HepG2 (cell line): ENCODE results near the gene RABGAP1L. TPM values are rescaled to one million over a fixed set of nuclear protein-coding genes. Genes with fewer than 3 reads are reported as not detected.

Experiments
- CEBPG ChIP-seq: IDR thresholded peaks from 2 replicates; pipeline ENCODE4 v1.6.1; 2016
- EP300 ChIP-seq, 3 experiments: sonication (generic) in 1 of 3; formaldehyde crosslinking in 1 of 3; IDR thresholded peaks; 2 replicates each; pipeline versions ENCODE4 v1.5.1 to v1.6.1; 2011 to 2020; ENCODE audit warnings: low read depth in 2 of 3, low read length in 2 of 3, borderline replicate concordance in 1 of 3, improper control_type of control experiment in 1 of 3, mild to moderate bottlenecking in 1 of 3, missing genetic modification reagents in 1 of 3, moderate library complexity in 1 of 3
- ERF ChIP-seq: IDR thresholded peaks from 2 replicates; pipeline ENCODE4 v1.6.1; 2018; ENCODE audit warnings: missing biosample characterization, missing genetic modification reagents
- ETV5 ChIP-seq: IDR thresholded peaks from 2 replicates; pipeline ENCODE4 v1.6.1; 2018; ENCODE audit warnings: missing biosample characterization, missing genetic modification reagents, inconsistent platforms, borderline replicate concordance
- FOXA1 ChIP-seq, 2 experiments: fragments of 450-650 bp in 1 of 2; sonication (generic) in 1 of 2; formaldehyde crosslinking in 1 of 2; IDR thresholded peaks; 2 replicates each; pipeline versions ENCODE4 v1.4.0 to v1.6.1; 2016 to 2020; ENCODE audit warnings: missing genetic modification reagents in 1 of 2
- GTF2F1 ChIP-seq: fragments of 150-350 bp; IDR thresholded peaks from 2 replicates; pipeline ENCODE4 v1.6.1; 2014; ENCODE audit warnings: low read length
- KLF16 ChIP-seq, 2 experiments: sonication (generic) in 1 of 2; formaldehyde crosslinking in 1 of 2; IDR thresholded peaks; 2 replicates each; pipeline versions ENCODE4 v1.6.1 to v1.8.0; 2016 to 2023; ENCODE audit warnings: missing genetic modification reagents in 2 of 2, missing compliant biosample characterization in 1 of 2
- MIER3 ChIP-seq: IDR thresholded peaks from 2 replicates; pipeline ENCODE4 v1.6.1; 2016; ENCODE audit warnings: missing compliant biosample characterization, borderline replicate concordance
- NFE2L2 ChIP-seq: fragments of 150-350 bp; IDR thresholded peaks from 2 replicates; pipeline ENCODE4 v1.6.1; 2014; ENCODE audit warnings: low read length
- POGZ ChIP-seq: sonication (generic); formaldehyde crosslinking; IDR thresholded peaks from 2 replicates; pipeline ENCODE4 v1.4.0; 2020; ENCODE audit warnings: mild to moderate bottlenecking, missing genetic modification reagents
- SALL1 ChIP-seq: sonication (generic); formaldehyde crosslinking; IDR thresholded peaks from 2 replicates; pipeline ENCODE4 v1.8.0; 2022; ENCODE audit warnings: mild to moderate bottlenecking, missing genetic modification reagents
- SAP130 ChIP-seq: IDR thresholded peaks from 2 replicates; pipeline ENCODE4 v1.6.1; 2016; ENCODE audit warnings: low read depth
- SKI ChIP-seq: fragments of 450-650 bp; IDR thresholded peaks from one replicate; pipeline ENCODE4 v1.6.1; 2018; ENCODE audit warnings: mild to moderate bottlenecking; ENCODE audit not compliant: partially characterized antibody
- SMAD9 ChIP-seq: sonication (generic); formaldehyde crosslinking; IDR thresholded peaks from 2 replicates; pipeline ENCODE4 v1.5.1; 2020; ENCODE audit warnings: mild to moderate bottlenecking, missing genetic modification reagents
- TBX2 ChIP-seq: sonication (generic); formaldehyde crosslinking; IDR thresholded peaks from 2 replicates; pipeline ENCODE4 v1.5.0; 2020; ENCODE audit warnings: missing genetic modification reagents, mild to moderate bottlenecking, borderline replicate concordance
- ZNF124 ChIP-seq: sonication (generic); formaldehyde crosslinking; IDR thresholded peaks from 2 replicates; pipeline ENCODE4 v1.4.0; 2020; ENCODE audit warnings: missing genetic modification reagents
- ZNF547 ChIP-seq: sonication (generic); formaldehyde crosslinking; IDR thresholded peaks from 2 replicates; pipeline ENCODE4 v1.5.1; 2020; ENCODE audit warnings: mild to moderate bottlenecking, missing genetic modification reagents
- ZNF878 ChIP-seq: sonication (generic); formaldehyde crosslinking; IDR thresholded peaks from 2 replicates; pipeline ENCODE4 v1.8.1; 2023; ENCODE audit warnings: mild to moderate bottlenecking, missing genetic modification reagents, moderate library complexity
- polyA plus RNA-seq, 8 experiments: library from polyadenylated mRNA; depleted of rRNA in 3 of 8; stranded (reverse) in 7 of 8; unstranded in 1 of 8; fragments of >200 nt; fragmentation: Illumina TruSeq in 4 of 8; extraction: Trizol in 4 of 8; gene quantifications; 2 replicates each; pipeline versions ENCODE4 v1.2.1 to v1.2.3, GENCODE V29; 2011 to 2016; ENCODE audit warnings: low read depth in 4 of 8, missing spikeins in 1 of 8, mixed read lengths in 1 of 8; ENCODE audit not compliant: insufficient read depth in 1 of 8
- total RNA-seq, 5 experiments: library from RNA; depleted of rRNA; stranded (reverse); fragments of >200 nt; fragmentation: Illumina TruSeq; extraction: Trizol; gene quantifications; 2 replicates each; pipeline ENCODE4 v1.2.3, GENCODE V29; 2016; ENCODE audit warnings: low read depth in 1 of 5
- TF ChIP-seq, protein P1 (sequence below): IDR thresholded peaks from 2 replicates; pipeline ENCODE4 v1.6.1; 2016; ENCODE audit warnings: missing compliant biosample characterization, missing genetic modification reagents, borderline replicate concordance
- TF ChIP-seq, protein P2 (sequence below): IDR thresholded peaks from 2 replicates; pipeline ENCODE4 v1.6.1; 2016; ENCODE audit warnings: low read depth, borderline replicate concordance
- TF ChIP-seq, protein P3 (sequence below): sonication (generic); formaldehyde crosslinking; IDR thresholded peaks from 2 replicates; pipeline ENCODE4 v1.4.0; 2020; ENCODE audit warnings: missing genetic modification reagents
- TF ChIP-seq, protein P4 (sequence below): sonication (generic); formaldehyde crosslinking; conservative IDR thresholded peaks from 2 replicates; pipeline ENCODE4 v1.4.0; 2020; ENCODE audit warnings: missing genetic modification reagents

Gene RABGAP1L
- total and polyA plus RNA-seq, 2 of the 13 experiments (the other 11 are each of a cell fraction or from before 2014, with no cell fraction given) = 7.9 to 22.6 TPM

DNA sequence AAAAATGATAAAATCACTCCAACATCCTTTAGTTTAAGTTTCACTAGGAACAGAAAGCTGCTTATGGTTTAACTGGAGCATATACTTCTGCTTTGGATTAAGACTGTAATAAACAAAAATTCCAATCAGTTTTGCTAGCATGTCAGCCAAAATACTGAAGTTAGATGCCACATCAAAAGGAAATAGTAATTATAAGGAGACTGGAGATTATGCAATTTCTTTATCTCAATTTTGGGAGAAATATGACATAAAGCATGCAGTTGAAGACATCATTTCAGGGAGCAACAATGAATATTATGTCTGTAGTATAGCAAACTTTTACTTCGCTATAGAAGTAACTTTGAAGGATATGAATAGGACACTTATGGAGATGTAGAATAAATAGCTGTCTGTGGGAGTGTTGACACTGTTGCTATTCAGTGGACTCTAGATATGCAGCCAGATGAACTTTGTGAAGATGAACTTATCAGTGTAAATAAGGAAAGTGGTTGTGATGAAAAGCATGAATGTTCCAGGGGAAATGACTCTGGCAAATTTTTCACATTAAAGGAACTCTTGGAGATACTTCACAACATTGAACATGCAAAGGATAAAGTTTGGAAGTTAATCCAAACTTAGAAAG lies 107.8 kb downstream of the RABGAP1L start (continued):
- TF ChIP-seq EP300 (IDR thresholded peaks at IDR 0.05; ENCODE audit: low read depth in 2 of 2, low read length in 2 of 2) (peak; percentile 47 to 95; a peak in 3 of 4 replicates), EP300 (CRISPR knock-in tag; IDR thresholded peaks at IDR 0.05; ENCODE audit: borderline replicate concordance) (peak; percentile 90), FOXA1 (IDR thresholded peaks at IDR 0.05) (peak; percentile 93), FOXA1 (CRISPR knock-in tag; IDR thresholded peaks at IDR 0.05) (peak; percentile 98), GTF2F1 (no peak), TBX2 (CRISPR knock-in tag) (peak; percentile 83), ZNF124 (CRISPR knock-in tag) (no peak), ETV5 (CRISPR knock-in tag) (peak; percentile 76; the same call in 1 of the 2 replicates), SAP130 (peak; percentile 73), SKI (peak; percentile 82), CEBPG (CRISPR knock-in tag) (peak; percentile 69), SMAD9 (CRISPR knock-in tag) (no peak), ERF (CRISPR knock-in tag) (peak; percentile 58; the same call in 1 of the 2 replicates), KLF16 (CRISPR knock-in tag; IDR thresholded peaks at IDR 0.05) (no peak), SALL1 (peak; percentile 77; the same call in 1 of the 2 replicates), MIER3 (peak; percentile 84), POGZ (peak; percentile 54; the same call in 1 of the 2 replicates), NFE2L2 (peak; percentile 35; the same call in 1 of the 2 replicates), ZNF878 (peak; percentile 41; the same call in 1 of the 2 replicates), ZNF547 (no peak)
- TF ChIP-seq, protein P1, sequence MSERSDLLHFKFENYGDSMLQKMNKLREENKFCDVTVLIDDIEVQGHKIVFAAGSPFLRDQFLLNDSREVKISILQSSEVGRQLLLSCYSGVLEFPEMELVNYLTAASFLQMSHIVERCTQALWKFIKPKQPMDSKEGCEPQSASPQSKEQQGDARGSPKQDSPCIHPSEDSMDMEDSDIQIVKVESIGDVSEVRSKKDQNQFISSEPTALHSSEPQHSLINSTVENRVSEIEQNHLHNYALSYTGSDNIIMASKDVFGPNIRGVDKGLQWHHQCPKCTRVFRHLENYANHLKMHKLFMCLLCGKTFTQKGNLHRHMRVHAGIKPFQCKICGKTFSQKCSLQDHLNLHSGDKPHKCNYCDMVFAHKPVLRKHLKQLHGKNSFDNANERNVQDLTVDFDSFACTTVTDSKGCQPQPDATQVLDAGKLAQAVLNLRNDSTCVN (CRISPR knock-in tag) = no peak
- TF ChIP-seq, protein P2, sequence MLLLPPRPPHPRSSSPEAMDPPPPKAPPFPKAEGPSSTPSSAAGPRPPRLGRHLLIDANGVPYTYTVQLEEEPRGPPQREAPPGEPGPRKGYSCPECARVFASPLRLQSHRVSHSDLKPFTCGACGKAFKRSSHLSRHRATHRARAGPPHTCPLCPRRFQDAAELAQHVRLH (CRISPR knock-in tag) = no peak
- TF ChIP-seq, protein P3, sequence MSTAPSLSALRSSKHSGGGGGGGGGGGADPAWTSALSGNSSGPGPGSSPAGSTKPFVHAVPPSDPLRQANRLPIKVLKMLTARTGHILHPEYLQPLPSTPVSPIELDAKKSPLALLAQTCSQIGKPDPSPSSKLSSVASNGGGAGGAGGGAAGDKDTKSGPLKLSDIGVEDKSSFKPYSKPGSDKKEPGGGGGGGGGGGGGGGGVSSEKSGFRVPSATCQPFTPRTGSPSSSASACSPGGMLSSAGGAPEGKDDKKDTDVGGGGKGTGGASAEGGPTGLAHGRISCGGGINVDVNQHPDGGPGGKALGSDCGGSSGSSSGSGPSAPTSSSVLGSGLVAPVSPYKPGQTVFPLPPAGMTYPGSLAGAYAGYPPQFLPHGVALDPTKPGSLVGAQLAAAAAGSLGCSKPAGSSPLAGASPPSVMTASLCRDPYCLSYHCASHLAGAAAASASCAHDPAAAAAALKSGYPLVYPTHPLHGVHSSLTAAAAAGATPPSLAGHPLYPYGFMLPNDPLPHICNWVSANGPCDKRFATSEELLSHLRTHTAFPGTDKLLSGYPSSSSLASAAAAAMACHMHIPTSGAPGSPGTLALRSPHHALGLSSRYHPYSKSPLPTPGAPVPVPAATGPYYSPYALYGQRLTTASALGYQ = peak; percentile 83; the same call in 1 of the 2 replicates
- TF ChIP-seq, protein P4, sequence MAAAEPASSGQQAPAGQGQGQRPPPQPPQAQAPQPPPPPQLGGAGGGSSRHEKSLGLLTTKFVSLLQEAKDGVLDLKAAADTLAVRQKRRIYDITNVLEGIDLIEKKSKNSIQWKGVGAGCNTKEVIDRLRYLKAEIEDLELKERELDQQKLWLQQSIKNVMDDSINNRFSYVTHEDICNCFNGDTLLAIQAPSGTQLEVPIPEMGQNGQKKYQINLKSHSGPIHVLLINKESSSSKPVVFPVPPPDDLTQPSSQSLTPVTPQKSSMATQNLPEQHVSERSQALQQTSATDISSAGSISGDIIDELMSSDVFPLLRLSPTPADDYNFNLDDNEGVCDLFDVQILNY (CRISPR knock-in tag) = no peak
